GM18867 (cell line): ENCODE results near the gene AKNAD1.

Experiments
- ATAC-seq: cut with Tn5 transposase; IDR thresholded peaks from one replicate; pipeline ENCODE4 v1.9.1; 2021; ENCODE audit warnings: mild to moderate bottlenecking, moderate library complexity; ENCODE audit not compliant: unreplicated experiment

Gene AKNAD1

DNA sequence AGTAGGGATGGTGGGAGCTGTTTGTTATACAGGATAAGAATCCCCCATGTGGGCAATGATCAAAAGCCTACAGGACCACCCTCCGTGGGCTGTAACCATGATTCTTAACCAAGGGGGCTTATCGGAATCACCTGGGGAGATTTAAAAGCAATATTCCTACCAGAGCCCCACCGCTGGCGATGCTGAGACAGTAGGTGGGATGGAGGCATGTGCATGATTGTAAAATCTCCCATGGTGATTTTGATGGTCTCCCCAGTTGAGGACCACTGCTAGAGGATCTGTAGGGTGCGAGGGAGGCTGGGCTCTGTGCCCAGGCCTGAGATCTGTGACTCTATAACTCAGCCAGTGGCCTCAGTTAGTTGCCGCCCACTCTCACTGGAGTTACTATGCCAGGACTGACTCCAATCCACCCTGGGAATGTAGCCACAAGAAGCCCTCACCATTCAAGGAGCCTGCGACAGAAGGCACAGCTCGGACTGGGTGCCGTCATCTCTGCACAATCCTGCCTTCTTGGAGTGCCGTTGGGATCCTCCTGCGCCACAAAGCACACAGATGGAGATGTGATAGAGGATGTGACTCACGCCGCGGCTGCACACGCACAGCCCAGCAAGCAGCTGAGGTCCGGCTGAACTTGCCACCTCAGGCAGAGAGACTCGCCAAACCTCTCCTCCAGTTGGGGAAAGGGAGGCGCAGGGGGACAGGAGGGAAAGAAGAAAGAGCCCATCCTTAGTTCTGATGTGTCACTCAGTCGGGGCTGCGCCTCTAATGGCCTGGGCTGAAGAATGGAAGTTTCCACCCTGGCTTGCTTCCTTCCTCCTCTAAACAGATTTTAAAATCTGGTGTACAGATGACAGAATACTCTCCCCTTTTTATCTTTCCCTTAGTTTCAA lies 26.5 kb downstream of the AKNAD1 start:
- ATAC-seq, result no peak

DNA sequence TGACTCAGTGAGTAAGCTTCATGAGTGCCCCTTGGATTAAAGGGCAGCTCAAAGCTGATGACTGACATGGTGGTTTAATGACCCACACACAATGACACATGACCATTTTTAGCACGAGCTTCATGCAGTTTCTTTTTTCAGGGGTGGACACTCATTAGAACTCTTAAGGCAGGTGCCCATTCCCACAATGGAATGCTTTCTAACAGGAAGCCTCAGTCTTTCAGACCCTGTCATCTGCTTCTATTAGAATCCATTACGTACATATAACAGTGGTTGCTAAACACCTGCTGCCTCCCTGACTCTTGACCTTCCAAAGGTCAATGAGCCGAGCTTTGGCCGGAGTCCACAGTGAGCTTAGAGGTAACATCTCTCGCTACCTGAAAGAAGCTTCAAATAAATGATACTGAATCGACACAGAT lies 27.4 kb downstream of the AKNAD1 start:
- no peak for ATAC-seq

DNA sequence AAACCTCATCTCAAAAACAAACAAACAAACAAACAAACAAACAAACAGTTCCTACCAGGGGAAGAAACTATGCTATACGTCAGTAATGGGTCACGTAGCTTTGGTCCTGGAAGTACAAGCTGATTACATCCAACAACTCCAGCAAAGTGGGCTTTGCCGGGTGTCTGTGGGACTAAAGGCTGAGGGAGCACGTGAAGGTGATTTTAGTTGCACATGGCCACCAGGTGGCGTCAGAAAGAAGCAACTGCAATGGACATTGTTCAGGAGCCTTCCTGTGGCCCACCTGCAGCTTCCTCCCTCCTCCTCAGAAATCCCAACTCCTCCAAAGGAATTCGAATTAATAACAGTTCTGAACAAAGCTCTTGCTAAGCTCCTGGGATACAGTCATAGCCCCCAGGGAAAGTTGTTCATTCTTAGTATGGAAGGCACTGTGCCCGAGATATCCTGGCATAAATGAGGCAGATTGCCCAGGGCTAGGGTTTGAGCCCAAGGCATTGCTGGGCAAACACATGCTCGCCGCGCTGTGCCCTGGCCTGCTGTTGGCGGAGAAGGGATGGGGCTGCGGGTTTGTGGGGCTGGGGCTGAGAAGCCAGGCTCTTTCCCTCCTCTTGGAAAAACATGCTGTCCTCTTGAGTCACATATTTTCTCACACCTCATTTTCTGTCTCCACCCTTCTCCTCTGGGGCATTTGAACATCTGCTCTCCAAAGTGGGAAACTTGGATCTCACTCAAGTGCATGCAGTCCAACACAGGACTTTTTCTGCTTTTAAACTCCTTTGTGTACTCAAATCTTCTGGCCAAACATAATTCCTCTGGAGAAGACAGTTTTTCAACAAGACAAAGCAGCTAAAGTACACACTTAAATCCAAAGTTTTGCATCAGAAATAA lies 28.6 kb downstream of the AKNAD1 start:
- no peak for ATAC-seq

DNA sequence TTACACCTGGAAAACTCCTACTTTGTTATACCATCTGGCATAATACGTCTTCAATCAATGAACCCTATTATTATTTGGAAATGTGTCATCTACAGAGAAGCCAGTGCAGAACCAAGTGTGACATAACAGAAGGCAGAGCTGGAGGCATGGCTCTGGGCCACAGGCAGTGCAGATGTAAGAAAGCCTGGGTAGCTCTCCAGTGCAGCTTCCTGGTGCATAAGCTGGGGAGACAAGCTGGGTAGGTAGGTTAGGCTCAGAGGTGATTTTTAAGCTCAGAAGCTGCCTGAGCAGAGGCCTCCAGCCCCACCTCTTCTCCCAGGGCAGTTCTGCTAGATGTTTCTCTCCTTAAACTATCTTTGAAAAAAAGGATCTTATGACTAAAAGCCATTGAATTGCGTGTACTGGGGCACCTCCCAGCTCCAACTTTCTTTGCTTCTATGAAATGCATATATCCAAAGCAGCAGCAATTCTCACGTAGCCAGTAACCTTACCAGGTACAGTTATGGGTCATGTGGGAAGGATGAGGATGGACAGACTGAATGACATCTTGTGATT lies 30.7 kb downstream of the AKNAD1 start:
- ATAC-seq, result no peak

DNA sequence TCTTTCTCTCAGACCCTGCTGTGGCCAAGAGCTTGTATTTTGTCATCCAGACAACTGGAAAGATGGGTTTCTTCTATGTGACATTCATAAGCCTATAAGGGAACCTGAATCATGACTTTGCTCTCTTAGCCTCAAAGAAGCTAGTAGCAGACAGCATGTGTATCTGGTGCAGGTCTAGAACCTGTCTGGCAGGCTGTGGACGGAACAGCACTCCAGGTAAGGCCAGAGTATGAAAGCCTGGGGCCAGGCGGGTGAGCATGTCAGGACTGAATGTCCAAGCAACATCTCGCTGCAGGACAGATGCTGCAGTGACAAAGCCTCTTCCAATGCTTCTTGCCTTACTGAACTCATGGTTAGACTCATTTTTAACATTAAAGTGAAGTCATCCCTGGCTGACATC lies 32.8 kb downstream of the AKNAD1 start:
- ATAC-seq, result no peak

DNA sequence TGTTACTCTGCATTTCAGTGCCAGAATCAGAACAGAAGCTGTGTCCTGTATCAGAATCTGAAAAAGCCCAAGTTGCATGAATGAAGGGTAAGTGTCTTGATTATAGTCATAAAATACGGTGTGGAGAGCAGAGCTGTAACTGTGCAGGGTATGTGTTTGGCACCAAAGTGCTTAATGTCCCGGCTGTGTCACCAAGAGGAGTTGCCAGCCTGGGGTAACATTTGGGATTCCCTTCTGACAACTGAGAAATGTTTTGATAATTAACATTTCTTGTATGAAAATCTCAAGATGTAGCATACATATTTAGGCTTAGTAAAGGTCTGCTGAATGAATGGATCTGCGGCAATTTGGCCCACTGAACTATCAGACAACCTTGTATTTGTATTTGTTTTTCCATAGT lies 33.3 kb downstream of the AKNAD1 start:
- ATAC-seq, result no peak

DNA sequence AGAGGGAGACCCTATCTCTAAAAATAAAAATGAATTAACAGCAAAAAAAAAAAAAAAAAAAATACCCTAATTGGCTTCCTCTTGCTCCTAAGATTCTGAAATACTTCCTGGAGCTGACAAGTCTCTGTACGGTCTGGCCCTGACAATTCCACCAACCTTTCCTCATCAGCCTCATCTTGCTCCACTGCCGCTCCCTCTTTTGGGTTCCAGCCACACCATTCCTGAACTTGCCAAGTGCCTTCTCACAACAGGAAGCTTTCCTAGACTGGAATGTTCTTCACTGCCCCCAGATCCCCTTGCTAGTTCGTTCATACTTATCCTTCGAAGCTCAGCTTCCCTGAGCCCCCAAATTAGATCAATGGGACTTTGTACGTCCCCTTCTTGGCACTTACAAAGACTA lies 37.0 kb downstream of the AKNAD1 start:
- ATAC-seq, result no peak

DNA sequence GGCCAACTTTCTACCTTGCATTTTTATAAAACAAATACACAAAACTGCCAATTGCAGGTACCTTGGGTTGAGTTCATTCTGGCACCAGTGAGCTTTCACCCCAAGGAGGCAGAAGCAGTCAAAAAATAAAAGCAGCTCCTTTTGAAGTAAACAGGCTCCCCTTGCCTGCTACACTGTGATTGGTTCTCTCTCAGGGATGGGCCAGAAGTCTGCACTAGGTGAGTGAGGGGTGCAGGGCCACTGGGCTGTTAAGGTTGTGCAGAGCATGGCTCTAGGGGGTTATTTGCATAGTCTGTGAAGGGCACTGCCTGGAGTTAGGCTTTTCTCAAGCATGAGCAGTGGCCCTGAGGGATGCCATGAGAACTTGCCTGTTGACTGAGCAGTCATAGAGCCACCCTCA lies 39.1 kb downstream of the AKNAD1 start:
- no peak for ATAC-seq

DNA sequence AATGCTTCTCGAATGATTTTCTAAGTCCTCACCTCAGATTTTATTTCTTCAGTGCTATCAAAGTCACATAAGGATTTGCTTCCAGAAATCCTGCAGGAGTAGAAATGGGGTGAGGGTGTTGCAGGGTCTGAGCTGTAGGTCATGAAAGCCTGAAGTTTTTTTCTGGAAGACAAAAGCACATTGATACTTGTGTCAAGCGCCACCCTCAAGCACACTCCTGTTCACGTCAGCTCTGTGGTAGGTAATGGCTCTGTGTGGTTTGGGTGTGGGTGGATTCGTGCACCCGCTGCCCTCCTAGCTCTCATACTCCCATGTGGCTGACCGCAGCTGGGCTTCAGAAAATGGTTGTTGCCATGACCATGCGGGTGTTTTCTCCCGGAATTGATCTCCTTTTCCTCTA lies 39.9 kb downstream of the AKNAD1 start:
- ATAC-seq, result no peak

DNA sequence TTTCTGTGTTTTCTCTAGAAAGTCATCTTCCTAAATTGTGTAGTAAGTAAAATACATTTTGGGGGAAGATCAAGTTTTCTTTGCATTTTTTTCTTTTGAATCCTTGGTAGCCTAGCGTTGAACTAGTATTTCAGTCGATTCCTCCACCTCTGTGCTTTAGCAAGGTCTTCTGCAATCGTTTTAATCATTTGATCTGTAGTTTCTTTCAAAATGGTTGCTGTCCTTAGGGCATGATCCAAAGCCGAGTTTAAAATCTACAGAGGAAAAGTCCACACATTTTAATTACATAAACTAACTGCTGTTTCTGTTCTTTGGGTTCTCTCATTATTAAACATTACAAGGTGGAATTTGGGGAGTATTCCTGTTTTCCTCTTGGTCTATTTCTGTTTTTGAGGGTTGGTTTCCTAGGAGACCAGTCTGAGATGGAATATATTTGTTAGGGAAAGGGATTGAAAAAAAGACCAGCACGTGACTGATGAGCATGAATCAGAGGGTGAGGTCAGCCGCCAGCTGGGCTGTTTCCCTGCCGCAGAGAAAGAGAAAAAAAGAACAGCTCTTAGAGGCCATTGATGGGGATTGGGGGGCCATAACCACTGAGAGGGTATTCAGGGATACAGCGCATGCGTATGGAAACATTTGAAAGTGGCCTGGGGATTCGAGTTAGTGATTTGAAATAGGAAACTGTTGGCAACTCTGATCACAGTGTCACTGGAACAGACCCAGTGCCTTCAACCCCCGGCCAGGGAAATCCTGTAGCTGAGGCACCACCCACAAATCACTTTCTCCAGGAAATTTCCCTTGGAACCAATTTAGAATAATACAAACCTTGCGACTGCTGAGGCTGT lies 40.6 kb downstream of the AKNAD1 start:
- ATAC-seq, result no peak

DNA sequence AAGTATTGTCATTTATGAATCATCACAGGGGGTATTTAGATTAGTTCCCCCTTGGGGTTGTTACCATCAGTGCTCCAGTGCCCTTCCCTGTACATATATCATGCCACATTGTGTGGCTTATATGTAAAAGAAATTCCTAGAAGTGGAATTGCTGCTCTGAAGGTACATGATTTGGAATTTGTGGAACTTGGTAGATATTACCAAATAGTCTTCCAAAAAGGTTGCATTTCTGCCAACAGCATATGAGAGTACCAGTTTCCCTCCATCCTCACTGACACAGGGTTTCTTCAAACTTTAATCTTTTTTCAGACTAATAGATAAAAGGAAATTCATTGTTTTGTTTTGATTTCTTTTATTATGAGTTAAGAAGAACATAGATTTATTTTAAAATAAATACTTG lies 41.3 kb downstream of the AKNAD1 start:
- no peak for ATAC-seq

DNA sequence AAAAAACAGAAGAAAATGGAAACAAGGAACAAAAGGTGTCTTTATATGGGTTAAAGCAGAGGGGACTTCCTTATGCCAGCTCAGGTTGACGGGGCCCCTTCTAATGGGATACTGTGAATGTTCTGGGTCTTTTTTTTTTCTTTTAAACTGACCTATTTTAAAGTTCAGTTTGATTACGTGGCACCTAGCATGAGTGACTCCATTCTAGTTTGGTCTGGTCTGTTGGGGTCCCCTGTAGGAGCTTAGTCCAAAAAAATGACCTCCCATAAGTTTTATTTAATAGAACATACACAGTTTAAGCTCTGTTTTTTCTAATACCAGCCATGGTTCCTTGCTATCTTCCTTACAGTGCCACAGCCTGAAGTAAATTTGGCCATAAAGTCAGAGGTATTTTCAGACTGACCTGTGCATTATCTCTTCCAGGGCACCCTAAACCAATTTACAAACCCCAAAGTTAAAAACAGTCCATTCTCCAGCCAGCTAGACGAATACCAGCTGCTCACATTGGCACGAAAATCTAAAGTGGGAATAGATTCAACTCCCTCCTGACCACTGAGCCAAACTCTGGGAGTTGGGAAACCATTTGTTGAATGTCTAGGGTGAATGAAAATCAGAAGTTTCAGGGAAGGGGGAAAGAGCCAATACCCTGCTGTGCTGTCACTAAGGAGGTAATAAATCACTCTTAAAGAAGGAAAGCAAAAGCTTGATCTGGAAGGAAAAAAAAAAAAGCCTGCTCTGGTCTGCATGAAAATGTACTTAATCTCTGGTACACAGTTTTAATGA lies 42.4 kb downstream of the AKNAD1 start:
- no peak for ATAC-seq

DNA sequence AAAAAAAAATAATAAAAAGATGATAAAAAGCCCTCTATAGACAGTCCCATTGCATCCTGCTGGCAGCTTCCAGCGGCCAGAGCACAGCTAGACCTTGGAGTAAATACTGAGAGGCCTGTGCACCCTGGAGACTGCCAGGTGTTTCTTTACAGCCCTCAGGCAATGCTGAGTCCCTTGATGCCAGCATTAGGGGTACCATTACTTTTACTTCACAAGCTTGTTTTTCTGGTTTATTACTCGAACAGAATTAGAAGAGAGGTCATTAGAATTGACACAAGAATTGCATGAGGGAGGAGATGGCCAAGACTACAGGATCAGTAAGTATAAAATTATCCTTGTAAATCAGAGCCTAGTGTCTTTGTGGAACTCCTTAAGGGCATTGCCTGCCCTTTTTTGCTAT lies 43.6 kb downstream of the AKNAD1 start:
- ATAC-seq, result no peak

DNA sequence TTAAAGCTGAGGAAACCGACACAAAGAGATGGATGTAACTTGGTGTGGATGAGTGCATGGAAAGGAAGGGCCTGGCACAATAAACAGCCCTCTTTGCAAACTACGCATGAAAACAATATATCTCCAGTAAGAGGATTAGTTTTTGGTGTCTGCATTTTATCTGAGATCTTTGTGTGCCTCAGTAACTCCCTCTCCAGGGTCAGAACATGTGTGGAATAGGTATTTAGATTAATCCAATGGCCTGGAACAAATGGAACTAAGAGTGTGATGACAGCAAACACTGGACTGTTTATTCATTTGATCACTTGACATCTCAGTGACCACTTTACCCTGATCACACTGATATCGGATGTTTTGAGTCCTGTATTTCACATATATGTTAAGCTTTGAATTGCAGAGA lies 45.3 kb downstream of the AKNAD1 start:
- no peak for ATAC-seq

DNA sequence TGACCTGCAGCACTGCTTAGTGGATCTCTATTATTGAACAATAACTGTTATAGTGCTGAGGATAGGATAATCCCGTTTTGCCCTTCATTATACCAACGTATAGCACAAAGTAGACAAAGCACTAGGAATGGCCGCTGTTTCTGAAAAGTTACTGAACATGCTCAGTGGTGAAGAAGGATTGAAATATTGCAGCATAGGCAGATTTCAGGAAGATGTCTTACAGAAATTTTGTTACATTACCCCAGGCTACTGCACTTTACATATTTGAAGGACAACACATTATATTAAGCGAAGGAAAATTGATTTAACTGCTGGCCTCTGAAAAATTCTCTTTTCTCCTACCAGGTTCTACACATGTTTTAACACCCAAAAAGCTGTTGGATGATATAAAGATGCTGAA lies 48.5 kb downstream of the AKNAD1 start:
- no peak for ATAC-seq

DNA sequence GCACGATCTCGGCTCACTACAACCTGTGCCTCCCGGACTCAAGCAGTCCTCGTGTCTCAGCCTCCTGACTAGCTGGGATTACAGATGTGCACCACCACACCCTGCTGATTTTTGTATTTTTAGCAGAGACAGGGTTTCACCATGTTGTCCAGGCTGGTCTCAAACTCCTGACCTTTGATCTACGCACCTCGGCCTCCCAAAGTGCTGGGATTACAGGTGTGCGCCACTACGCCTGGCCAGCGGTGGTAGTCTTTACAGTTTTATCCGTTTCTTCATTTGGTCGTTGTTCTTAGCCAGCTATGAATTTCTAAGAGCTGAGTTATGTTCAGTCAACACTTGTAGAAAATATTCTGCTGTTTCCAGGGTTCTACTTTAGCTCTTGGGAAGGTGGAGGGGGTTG lies 53.3 kb downstream of the AKNAD1 start:
- no peak for ATAC-seq

DNA sequence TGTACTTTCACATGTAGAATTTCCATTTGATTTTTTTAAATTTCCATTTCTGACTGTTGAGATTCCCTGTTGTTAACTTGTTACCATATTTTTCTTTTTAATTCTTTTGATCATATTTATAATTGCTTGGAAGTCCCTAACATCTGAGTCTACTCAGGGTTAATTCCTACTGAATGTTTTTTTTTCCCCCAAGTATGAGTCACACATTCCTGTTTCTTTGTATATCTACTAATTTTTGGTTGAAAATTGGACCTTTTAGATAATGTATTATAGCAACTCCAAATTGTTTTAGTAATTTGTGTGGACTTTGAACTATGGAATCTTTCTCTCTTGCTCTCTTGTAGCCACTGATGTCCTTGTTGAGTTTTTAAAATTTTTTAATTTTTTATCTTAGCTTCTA lies 55.8 kb downstream of the AKNAD1 start:
- ATAC-seq, result no peak

DNA sequence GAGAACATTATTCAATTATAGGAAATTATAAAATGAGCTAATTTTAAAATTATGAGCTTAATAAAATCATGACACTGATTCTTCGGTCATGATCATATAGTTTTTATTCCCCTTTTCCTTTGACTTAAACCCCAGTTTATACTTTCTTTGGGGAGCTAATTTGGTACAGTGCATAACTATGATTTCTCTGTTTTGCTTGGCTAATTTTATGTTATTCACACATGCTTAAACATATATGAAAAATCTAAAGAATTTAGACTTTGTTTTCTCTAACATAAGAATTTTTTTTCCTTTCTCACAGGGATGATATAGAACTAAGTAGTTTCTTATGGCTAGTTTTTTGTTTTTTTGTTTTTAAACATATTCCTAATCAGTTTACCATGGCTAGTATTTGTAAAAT lies 57.9 kb downstream of the AKNAD1 start:
- no peak for ATAC-seq

DNA sequence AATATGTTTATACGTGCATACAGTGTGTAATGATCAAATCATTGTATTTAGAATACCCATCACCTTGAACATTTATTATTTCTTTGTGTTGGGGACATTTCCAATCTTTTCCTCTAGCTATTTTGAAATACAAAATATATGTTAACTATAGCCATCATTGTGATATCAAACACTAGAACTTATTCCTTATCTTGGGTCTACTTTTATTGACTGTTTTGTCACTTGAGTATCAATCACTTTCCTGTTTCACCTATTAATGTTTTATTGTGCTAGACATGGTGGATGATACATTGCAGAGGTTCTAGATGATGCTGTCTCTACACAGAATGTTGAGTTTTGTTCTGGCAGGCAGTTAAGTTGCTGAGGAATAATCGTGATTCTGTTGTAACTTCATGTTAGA lies 64.5 kb downstream of the AKNAD1 start:
- no peak for ATAC-seq

DNA sequence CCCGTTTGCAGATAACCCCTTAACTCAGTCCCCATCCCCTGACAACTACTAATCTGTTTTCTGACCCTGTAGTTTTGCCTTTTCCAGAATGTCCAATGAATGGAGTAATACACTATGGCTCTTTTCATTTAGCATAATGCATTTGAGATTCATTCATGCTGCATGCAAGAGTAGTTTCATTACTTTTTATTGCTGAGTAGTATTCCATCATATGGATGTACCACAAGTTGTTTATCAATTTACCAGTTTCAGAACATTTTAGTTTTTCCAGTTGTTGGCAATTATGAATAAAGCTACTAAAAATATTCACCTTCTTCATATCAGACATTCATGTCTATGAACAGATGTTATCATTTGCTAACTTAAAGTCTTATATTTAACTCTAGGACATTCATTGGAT lies 65.1 kb downstream of the AKNAD1 start:
- no peak for ATAC-seq
